CD8-positive, alpha-beta memory T cell (primary cell): Measurements from ENCODE around the gene PMAIP1. TPM values are rescaled to one million over a fixed set of nuclear protein-coding genes. Genes with fewer than 3 reads are reported as not detected.
"Not testable (repeated sequence)": the region's sequence is repeated elsewhere in the genome, so short reads cannot be mapped to it uniquely, and the experiment has no call there.

Experiments used
- CTCF ChIA-PET: fragments of 350-600 bp; sonication (Branson Sonifier 250); formaldehyde crosslinking; loops from one replicate; lab custom pipeline; 2021; ENCODE audit warnings: antibody characterized with exemption; lab: Charles Lee
- POLR2A ChIA-PET: fragments of 350-600 bp; sonication (Branson Sonifier 250); formaldehyde crosslinking; loops from one replicate; lab custom pipeline; 2021; ENCODE audit warnings: antibody characterized with exemption; lab: Charles Lee
- DNase-seq, 5 donors: peaks; one replicate each; pipeline versions ENCODE4 v3.0.0 to v3.0.0-alpha.2; 2020 to 2022; ENCODE audit warnings: mixed read lengths in 1 of 5
- H3K27ac ChIP-seq: one replicate; pipeline ENCODE4 v1.7.0; 2013; ENCODE audit warnings: low read depth, mild to moderate bottlenecking, low read length, moderate library complexity
- H3K27me3 ChIP-seq: 2 replicates; pipeline ENCODE4 v1.7.0; 2013; ENCODE audit warnings: low read length, mild to moderate bottlenecking; ENCODE audit not compliant: insufficient read depth, poor library complexity, severe bottlenecking
- H3K36me3 ChIP-seq: 2 replicates; pipeline ENCODE4 v1.7.0; 2013; ENCODE audit warnings: mild to moderate bottlenecking, low read length, moderate library complexity; ENCODE audit not compliant: insufficient read depth
- H3K4me1 ChIP-seq: 2 replicates; pipeline ENCODE4 v1.7.0; 2013; ENCODE audit warnings: mild to moderate bottlenecking, low read length, moderate library complexity; ENCODE audit not compliant: insufficient read depth
- H3K4me3 ChIP-seq: 2 replicates; pipeline ENCODE4 v1.7.0; 2013; ENCODE audit warnings: mild to moderate bottlenecking, low read length
- H3K9me3 ChIP-seq: 2 replicates; pipeline ENCODE4 v1.7.0; 2013; ENCODE audit warnings: mild to moderate bottlenecking, low read length
- H3K27ac Mint-ChIP-seq, 8 donors: one replicate each; pipeline ENCODE4 v1.8.0; 2020 to 2021; ENCODE audit warnings: mixed read lengths in 8 of 8, mild to moderate bottlenecking in 6 of 8, inconsistent platforms in 3 of 8, moderate library complexity in 3 of 8
- H3K27me3 Mint-ChIP-seq, 2 donors: one replicate each; pipeline ENCODE4 v1.8.0; 2020 to 2021; ENCODE audit warnings: mixed read lengths in 2 of 2, mild to moderate bottlenecking in 1 of 2, moderate library complexity in 1 of 2
- H3K36me3 Mint-ChIP-seq, 3 donors: one replicate each; pipeline ENCODE4 v1.8.0; 2020 to 2021; ENCODE audit warnings: mixed read lengths in 3 of 3, inconsistent platforms in 1 of 3, mild to moderate bottlenecking in 1 of 3
- H3K4me1 Mint-ChIP-seq, 3 donors: one replicate each; pipeline ENCODE4 v1.8.0; 2020 to 2021; ENCODE audit warnings: mixed read lengths in 3 of 3, inconsistent platforms in 1 of 3, mild to moderate bottlenecking in 1 of 3
- H3K4me3 Mint-ChIP-seq, 7 donors: one replicate each; pipeline ENCODE4 v1.8.0; 2020 to 2021; ENCODE audit warnings: mixed read lengths in 7 of 7, mild to moderate bottlenecking in 6 of 7, moderate library complexity in 4 of 7, inconsistent platforms in 2 of 7
- H3K9me3 Mint-ChIP-seq, 5 donors: one replicate each; pipeline ENCODE4 v1.8.0; 2020 to 2022; ENCODE audit warnings: mixed read lengths in 5 of 5, mild to moderate bottlenecking in 3 of 5, moderate library complexity in 2 of 5, inconsistent platforms in 1 of 5
- polyA plus RNA-seq: library from polyadenylated mRNA; unstranded; fragments of 300-500 nt; fragmentation: Illumina TruSeq; gene quantifications from one replicate; pipeline ENCODE4 v1.2.3, GENCODE V29; 2021
- total RNA-seq, 2 experiments: library from RNA; stranded (reverse); gene quantifications; one replicate each; pipeline ENCODE4 v1.2.3, GENCODE V29; 2021

PMAIP1 gene
- total RNA-seq (10 to 100 TPM; 82.8 to 83.6 TPM), polyA plus RNA-seq (15.0 TPM)

DNA sequence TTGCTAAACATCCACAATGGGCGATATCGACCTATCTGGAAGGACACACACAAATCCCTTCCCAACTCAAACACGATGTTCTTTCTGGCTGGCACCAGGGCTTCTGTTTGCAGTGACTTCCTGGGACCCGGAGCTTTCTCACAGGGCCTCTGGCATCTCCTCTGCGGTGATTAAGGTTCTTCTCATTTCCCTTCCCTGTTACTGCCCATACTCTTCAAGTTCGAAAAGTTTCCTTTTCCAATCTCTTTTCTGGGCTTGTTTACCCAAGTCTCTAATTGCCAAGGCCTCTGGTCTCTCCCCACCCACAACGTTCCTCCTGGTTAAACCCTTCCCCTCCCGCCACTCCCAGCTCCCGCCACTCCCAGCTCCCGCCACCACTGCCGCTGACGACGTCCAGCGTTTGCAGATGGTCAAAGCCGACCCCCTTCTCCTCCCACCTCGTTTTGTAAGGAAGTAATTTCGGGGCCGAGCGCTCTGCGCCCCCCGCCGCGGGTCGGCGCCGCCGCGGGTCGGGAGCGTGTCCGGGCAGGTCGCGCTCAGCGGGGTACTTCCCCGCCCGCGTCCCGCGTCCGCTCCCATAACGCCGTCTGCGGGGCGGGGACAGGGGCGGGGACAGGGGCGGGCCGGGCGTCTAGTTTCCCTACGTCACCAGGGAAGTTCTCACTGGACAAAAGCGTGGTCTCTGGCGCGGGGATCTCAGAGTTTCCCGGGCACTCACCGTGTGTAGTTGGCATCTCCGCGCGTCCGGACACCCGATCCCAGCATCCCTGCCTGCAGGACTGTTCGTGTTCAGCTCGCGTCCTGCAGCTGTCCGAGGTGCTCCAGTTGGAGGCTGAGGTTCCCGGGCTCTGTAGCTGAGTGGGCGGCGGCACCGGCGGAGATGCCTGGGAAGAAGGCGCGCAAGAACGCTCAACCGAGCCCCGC is at the start of gene PMAIP1:
PMAIP1 (plus strand) TSS at position 699 of the 924 bp plus-strand sequence; CDS start at position 881, 182 bp downstream.
- Histone ChIP-seq H3K27me3 (no peaks in the 10 kb centered on the region), H3K36me3 (no peaks in the 10 kb centered on the region), H3K9me3 (no peaks in the 10 kb centered on the region), H3K4me3 (peak within 1 kb of the TSS; percentile 72), H3K4me1 (peaks cover 33% of the 10 kb centered on the region), H3K27ac (peak within 1 kb of the TSS; percentile 85)
- ChIA-PET CTCF (interaction anchor here (1.0 kb wide), 1 partner anchor 20 kb away, joined by 3 read pairs; no protein-coding TSS in a partner anchor), POLR2A (interaction anchor here (0.8 kb wide), 1 partner anchor 17 kb away, joined by 3 read pairs; no protein-coding TSS in a partner anchor)
- DNase-seq: peak; percentile 71 to 87 (median 84)
- Mint-ChIP-seq H3K27ac (peak within 1 kb of the TSS; percentile 94 to 99 (median 98)), H3K36me3 (peaks cover 0 to 28% (median 0%) of the 10 kb centered on the region in 3 donors), H3K27me3 (no peaks in the 10 kb centered on the region), H3K4me1 (peaks cover 39 to 44% (median 41%) of the 10 kb centered on the region in 3 donors), H3K4me3 (peak within 1 kb of the TSS; percentile 97 to 99 (median 99)), H3K9me3 (no peaks in the 10 kb centered on the region)

DNA sequence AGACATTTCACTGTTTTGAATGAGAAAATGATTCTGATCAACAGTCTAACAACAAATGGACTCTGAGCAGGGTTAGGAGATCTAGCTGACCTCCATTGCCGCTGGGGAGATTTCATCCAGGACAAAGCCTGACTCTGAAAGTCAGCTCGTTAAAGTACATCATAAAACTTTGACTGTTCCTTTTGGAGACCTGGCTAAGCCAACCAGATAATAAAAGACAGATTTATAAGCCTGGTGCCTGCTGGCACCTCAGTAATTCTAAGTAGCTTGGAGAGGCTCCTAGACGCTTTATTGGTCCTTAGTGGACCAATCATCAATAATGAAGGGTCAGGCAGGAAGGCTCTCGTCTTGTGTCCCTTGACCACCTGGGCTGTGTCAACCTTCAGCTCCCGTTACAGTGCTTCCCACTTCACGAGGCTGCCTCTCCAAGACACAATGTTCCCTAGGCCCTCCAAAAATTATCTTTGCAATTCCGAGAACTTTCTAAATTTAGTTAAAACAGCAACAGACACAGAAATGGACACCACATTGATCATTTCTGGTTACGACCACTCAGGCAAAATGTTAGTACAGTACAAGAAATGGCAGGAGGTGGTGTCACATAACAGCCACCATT is 47.9 kb upstream of the PMAIP1 start:
- Mint-ChIP-seq H3K36me3 (no peaks in the 10 kb centered on the region), H3K27ac (peak overlapping the region in 1 of 8 donors; percentile 54), H3K27me3 (peaks cover 1 to 4% of the 10 kb centered on the region in 2 donors), H3K4me3 (no peak overlapping the region), H3K4me1 (peaks cover 6 to 10% (median 7%) of the 10 kb centered on the region in 3 donors), H3K9me3 (peaks cover 0 to 2% (median 0%) of the 10 kb centered on the region in 5 donors)
- no peak overlapping the region for H3K27ac ChIP-seq
- H3K27me3 ChIP-seq: no peaks in the 10 kb centered on the region
- no peak overlapping the region for H3K4me3 ChIP-seq
- no peaks in the 10 kb centered on the region for H3K36me3 ChIP-seq
- ChIA-PET CTCF (no interaction called here), POLR2A (no interaction called here)
- no peak for DNase-seq
- no peaks in the 10 kb centered on the region for H3K4me1 ChIP-seq
- no peaks in the 10 kb centered on the region for H3K9me3 ChIP-seq

DNA sequence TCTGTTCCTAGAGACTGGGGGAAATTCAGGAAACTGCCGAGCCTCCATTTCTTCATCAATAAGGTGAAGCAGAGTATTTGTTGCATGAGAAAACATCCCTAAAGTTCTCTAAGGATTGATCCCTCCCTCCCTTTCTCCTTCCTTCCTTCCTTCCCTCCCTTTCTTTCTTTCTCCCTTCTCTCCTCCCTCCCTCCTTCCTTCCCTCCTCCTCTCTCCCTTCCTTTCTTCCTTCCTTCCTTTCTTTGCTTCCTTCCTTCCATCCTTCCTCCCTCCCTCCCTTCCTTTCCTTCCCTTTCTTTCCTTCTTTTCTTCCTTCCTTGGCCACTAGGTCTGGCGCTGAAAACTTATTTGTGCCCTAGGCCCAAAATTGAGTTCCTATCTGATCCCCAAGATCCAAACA is 47.2 kb upstream of the PMAIP1 start:
- H3K4me3 Mint-ChIP-seq: no peak overlapping the region
- no peaks in the 10 kb centered on the region for H3K4me1 ChIP-seq
- no peak overlapping the region for H3K4me3 ChIP-seq
- H3K27me3 Mint-ChIP-seq: no peaks in the 10 kb centered on the region
- ChIA-PET CTCF (no interaction called here), POLR2A (no interaction called here)
- H3K4me1 Mint-ChIP-seq: peaks cover 3 to 6% (median 6%) of the 10 kb centered on the region in 3 donors
- no peaks in the 10 kb centered on the region for H3K9me3 ChIP-seq
- no peak overlapping the region for H3K27ac ChIP-seq
- H3K27me3 ChIP-seq: no peaks in the 10 kb centered on the region
- H3K9me3 Mint-ChIP-seq: peaks cover 0 to 2% (median 0%) of the 10 kb centered on the region in 5 donors
- no peaks in the 10 kb centered on the region for H3K36me3 ChIP-seq
- no peak for DNase-seq
- no peaks in the 10 kb centered on the region for H3K36me3 Mint-ChIP-seq
- H3K27ac Mint-ChIP-seq: no peak overlapping the region

DNA sequence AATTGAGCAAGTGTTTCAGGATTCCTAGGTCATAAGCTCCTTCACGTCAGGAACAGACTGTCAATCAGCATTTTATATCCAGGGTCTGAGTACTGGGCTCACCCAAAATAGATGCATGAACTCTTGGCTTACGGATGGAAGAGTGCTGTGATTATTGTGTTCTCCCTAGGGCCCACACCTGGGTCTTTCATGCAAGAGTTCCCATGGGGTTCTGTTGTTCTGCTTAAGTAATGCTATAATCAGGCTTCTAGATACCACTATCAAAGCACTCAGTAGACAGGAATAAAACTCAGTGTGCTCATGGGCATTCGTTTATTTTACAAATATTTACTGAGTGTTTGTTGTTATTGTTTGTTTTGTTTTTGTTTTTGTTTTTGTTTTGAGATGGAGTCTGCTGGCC is 46.4 kb upstream of the PMAIP1 start:
- Histone ChIP-seq H3K36me3 (no peaks in the 10 kb centered on the region), H3K27me3 (no peaks in the 10 kb centered on the region), H3K9me3 (no peaks in the 10 kb centered on the region), H3K4me1 (no peaks in the 10 kb centered on the region), H3K4me3 (no peak overlapping the region), H3K27ac (no peak overlapping the region)
- Mint-ChIP-seq H3K4me3 (no peak overlapping the region), H3K27ac (no peak overlapping the region), H3K4me1 (peaks cover 3 to 6% (median 6%) of the 10 kb centered on the region in 3 donors), H3K9me3 (no peaks in the 10 kb centered on the region), H3K27me3 (no peaks in the 10 kb centered on the region), H3K36me3 (no peaks in the 10 kb centered on the region)
- ChIA-PET CTCF (no interaction called here), POLR2A (no interaction called here)
- DNase-seq: no peak

DNA sequence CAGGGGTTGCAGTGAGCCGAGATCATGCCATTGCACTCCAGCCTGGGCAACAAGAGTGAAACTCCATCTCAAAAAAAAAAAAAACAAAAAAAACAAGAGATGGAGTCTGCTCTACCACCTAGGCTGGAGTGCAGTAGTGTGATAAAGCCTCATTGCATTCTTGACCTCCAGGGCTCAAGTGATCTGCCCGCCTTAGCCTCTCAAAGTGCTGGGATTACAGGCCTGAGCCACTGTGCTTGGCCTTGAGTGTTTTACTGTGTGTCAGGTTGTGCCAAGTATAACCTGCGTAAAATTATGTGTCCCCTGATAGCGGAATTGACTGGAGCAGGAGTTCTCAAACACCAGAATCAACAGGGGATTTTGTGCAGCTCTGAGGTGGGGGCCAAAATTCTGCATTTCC is 45.8 kb upstream of the PMAIP1 start:
- H3K27ac ChIP-seq, H3K9me3 Mint-ChIP-seq, H3K4me1 Mint-ChIP-seq, H3K27ac Mint-ChIP-seq, POLR2A ChIA-PET, H3K36me3 Mint-ChIP-seq, H3K27me3 Mint-ChIP-seq, CTCF ChIA-PET, H3K4me1 ChIP-seq, H3K4me3 Mint-ChIP-seq, H3K36me3 ChIP-seq, H3K4me3 ChIP-seq, H3K27me3 ChIP-seq, H3K9me3 ChIP-seq, DNase-seq: not testable (repeated sequence)

DNA sequence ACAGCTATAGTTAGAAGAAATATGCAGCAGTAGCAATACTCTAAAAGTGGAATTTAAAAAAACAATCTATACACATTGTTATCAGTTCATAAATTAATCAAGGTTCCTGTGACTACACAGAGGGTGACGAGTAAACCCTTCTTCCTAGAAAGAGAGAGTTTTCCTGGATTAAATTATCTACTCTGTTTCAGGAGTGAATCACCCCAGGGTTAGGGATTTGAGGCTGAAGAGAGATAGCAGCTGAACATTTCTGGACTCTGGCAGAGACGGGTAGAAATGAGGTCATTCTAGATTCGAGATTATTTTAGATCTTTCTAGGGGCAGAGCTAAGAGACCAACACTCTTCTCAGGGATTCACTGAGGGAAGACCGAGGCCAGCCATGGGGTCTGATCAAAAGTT is 38.8 kb upstream of the PMAIP1 start:
- Mint-ChIP-seq H3K27ac (peak overlapping the region in 1 of 8 donors; percentile 42), H3K4me1 (no peaks in the 10 kb centered on the region), H3K27me3 (peaks cover 2 to 3% of the 10 kb centered on the region in 2 donors), H3K4me3 (no peak overlapping the region), H3K36me3 (no peaks in the 10 kb centered on the region), H3K9me3 (no peaks in the 10 kb centered on the region)
- no peaks in the 10 kb centered on the region for H3K4me1 ChIP-seq
- H3K27ac ChIP-seq: no peak overlapping the region
- H3K9me3 ChIP-seq: no peaks in the 10 kb centered on the region
- DNase-seq: no peak
- H3K36me3 ChIP-seq: no peaks in the 10 kb centered on the region
- CTCF ChIA-PET: no interaction called here
- H3K4me3 ChIP-seq: no peak overlapping the region
- no peaks in the 10 kb centered on the region for H3K27me3 ChIP-seq
- POLR2A ChIA-PET: no interaction called here

DNA sequence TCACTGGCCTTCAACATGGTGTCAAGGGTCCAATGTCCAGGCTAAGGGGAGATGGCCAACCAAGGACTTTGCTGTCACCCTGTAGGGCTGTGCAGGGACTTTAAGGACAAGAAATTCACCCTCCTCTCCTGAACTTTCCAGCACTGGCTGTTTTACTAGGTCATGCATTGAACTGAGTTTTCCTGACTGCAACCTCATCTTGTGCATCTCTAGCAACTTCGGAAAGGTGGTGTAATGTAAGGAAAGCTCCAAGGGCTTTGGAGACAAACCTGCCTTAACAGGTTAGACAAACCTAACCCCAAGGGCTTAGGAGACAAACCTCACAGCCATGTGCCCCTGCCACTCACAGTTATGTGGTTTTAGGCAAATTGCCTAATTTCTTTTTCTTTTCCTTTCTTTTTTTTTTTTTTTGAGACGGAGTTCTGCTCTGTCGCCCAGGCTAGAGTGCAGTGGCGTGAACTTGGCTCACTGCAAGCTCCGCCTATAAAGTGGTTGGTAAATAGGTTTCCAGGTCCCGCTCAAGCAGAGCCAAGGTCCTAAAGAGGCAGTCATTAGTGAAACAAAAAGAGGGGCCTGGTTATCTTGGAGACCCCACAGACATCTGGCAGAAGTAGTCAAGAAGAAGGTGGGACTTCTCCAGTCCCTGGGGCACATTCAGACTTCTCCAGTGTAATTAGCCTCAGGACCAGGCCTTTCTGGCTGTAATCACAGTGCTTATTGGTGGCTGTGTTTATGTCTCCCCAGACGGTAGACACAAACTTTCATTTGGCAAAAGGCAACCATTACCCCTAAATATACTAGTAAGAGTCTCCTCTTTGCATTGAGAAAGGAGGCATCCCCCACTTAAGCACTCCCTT is 37.6 kb upstream of the PMAIP1 start:
- Histone ChIP-seq H3K27ac (no peak overlapping the region), H3K36me3 (no peaks in the 10 kb centered on the region), H3K4me3 (no peak overlapping the region), H3K27me3 (no peaks in the 10 kb centered on the region), H3K4me1 (no peaks in the 10 kb centered on the region), H3K9me3 (no peaks in the 10 kb centered on the region)
- H3K27me3 Mint-ChIP-seq: peaks cover 2 to 3% of the 10 kb centered on the region in 2 donors
- DNase-seq: no peak
- no peaks in the 10 kb centered on the region for H3K36me3 Mint-ChIP-seq
- no peaks in the 10 kb centered on the region for H3K9me3 Mint-ChIP-seq
- POLR2A ChIA-PET: no interaction called here
- CTCF ChIA-PET: no interaction called here
- no peaks in the 10 kb centered on the region for H3K4me1 Mint-ChIP-seq
- H3K4me3 Mint-ChIP-seq: no peak overlapping the region
- no peak overlapping the region for H3K27ac Mint-ChIP-seq
